ENCODE data around the gene PCSK6.
"Not testable (repeated sequence)": the region's sequence is repeated elsewhere in the genome, so short reads cannot be mapped to it uniquely, and the experiment has no call there.

Gene PCSK6

DNA sequence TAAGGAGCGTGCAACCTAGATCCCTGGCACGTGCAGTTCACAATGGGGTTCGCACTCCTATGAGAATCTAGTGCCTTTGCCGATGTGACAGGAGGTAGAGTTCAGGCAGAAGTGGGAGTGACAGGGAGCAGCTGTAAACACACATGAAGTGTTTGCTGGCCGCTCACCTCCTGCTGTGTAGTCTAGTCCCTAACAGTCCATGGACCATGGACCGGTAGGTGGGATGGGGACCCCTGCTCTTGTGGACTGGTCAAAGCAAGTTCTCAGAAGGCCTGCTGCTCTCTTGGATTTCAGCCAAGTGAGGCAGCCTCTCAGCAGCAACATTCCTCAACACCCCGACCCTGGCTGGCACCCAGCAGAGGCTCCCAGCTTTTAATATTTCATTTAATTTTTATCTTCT lies 136.3 kb downstream of the PCSK6 start:
- DNase-seq: no peak

DNA sequence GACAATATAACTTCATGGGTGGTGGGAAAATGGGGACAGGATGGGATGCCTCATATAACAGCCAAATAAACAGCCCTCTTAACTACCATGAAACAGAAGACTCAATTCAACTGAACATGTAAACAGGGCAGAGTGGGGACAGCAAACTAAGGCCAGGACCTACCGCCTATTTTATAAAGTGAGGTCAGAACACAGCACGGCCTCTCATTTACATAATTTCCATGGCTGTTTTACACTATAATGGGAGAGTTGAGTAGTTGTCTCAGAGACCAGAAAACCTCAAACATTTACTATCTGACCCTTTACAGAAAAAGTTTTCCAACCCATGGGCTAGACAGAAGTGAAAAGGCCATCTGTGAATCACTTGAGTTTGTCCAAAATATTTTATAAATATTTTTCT lies 137.8 kb downstream of the PCSK6 start:
- DNase-seq: no peak

- DNase-seq: no peak
Observed at GRCh38 chr15:101349047-101349951, 140.2 kb downstream of the PCSK6 start.

DNA sequence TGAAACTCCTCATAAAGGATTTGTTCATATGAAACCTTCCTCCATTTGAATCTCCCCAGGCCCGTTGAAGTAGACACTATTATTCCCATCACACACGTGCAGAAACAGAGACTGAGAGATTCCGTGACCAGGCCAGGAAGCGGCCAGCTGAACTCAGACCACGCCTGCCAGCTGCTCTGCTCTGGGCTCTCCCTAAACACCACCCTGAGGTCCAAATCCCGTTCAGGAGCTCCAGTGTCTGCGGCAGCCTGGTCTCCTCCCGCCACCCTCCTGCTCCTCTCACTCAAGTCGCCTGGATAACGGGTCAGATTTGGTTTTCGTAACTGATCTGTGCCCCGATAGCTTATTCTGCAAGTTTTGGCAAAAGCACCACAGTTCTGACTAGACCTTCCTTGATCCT lies 140.9 kb downstream of the PCSK6 start:
- no peak for DNase-seq

- DNase-seq: no peak
Observed at GRCh38 chr15:101348015-101348414, 141.5 kb downstream of the PCSK6 start.

DNA sequence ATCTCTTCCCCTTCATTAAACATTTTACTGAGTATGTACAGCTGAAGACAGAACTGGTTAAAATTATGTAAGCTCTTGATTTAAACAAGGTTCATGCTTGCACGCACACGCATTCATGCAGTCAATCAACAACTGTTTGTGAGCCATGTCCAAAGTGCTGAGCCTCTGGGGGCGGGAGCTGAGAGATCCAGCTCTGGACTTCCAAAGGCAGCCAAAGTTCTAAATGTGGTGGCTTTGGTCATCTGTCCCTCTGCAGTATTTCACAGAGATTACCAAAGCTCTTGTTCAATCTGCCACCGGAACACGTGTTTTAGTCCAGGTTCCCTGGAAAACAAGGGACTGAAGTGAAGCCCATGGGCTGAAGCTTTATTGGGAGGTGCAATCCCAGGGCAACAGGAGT lies 142.1 kb downstream of the PCSK6 start:
- no peak for DNase-seq

DNA sequence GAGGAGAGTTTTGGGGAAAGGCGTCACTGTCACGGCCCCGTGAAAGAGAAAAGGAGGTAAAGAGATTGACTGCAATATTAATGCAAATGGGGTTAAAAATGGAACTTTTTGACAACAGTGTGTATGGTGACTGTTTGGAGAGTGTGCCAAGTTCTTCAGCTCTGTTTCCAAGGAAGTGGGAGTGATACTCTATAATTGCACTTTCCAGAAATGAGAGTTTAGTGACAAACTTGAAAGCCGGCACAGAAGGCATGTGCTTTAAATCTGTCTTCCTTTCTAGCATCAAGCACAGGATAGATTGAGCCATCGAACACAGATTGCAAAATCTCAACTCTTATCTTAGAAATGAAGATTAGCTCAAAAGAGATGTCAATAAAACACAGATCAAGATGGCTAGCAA lies 142.6 kb downstream of the PCSK6 start:
- no peak for DNase-seq

- DNase-seq: no peak
Observed at GRCh38 chr15:101342056-101342455, 147.5 kb downstream of the PCSK6 start.

DNA sequence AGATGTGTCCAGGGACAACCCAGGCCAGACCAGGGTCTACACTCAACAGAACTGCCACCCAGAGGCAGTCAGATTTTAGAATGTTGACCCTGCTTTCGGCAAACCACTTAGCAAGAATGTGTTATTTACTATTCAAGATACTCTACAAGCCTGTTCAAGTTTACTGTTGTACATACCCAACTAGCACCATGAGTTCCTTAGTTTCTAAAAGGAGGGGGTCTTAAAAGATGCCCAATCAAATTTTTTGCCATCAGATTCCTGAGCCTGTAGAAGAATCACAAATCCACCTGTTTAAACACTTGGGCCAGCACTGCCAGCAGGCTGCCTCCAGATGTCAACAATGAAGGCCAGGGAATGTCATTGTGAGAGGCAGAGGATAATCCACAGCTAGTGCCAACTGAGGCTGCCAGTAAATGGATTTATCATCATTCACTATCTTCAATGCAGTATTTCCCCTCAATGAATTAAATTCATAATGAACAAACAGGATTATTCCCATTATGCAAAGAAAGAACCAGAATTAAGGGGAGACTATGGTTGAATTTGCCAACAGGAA lies 150.9 kb downstream of the PCSK6 start:
- DNase-seq: no peak

DNA sequence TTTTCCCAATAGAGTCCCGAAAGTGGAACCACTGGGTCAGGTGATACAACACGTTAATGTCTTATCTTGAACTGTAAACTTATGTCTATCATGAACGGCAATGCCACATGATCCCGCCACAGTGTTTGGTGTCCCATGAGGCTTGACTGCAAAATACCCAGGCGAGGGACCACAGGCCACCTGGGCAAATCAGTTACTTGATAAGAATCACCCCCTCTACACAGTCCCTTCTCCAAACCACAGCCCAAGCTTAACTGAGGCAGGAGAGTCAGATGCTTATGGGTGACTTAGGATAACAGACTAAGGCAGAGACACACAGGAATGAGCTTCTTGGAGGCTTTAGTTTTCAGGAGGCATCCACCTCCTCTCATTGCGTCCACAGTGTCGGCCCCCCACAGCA lies 151.5 kb downstream of the PCSK6 start:
- no peak for DNase-seq

- not testable (repeated sequence) for DNase-seq
Observed at GRCh38 chr15:101333907-101334789, 155.4 kb downstream of the PCSK6 start.

DNA sequence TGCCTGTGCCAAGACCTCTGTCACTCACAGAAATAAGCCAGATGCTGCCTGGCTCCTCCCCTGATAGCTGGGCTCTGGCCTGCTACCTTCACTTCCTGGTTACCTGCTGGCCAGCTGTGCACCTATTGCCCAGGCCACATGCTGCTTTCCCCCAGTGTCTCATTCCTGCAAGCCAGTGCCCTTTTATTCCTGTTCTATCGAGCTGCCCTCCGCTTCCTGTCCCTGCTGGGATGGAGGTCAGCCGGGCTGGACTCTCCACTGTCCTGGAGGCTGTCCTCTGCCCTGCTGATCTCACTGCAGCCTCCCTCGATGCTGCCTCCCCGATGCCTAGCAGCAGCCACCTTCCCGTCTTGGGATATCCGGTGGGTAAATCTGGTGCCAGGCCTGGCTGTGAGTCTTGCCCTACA lies 157.4 kb downstream of the PCSK6 start:
- DNase-seq: no peak

DNA sequence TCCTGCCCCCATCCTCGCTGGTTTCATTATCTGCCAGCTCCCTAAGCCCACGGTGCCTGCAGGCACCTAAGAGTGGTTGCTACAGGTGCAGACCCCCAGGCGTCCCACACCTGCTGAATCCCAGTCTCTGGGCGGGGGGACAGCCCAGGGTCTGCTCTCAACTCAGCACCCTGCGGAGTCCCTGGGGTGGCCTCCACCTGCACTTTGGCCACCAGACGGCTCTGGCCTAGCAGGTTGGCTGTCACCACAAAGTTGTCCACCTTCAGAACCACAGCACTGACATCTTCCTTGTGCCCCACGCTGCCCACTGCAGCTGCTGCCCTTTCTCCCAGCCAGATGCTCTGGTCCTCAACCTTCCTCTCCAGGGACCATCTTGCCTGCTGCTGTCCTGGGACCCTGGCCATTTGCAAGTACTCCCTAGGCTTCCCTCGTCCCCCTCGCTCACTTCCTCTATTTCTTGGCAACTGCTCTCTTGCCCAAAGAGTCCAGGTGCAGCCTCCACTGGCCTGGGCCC lies 159.6 kb downstream of the PCSK6 start:
- no peak for DNase-seq

GRCh38 chr15:101329309-101329863 lies 160.1 kb downstream of the PCSK6 start:
- no peak for DNase-seq

DNA sequence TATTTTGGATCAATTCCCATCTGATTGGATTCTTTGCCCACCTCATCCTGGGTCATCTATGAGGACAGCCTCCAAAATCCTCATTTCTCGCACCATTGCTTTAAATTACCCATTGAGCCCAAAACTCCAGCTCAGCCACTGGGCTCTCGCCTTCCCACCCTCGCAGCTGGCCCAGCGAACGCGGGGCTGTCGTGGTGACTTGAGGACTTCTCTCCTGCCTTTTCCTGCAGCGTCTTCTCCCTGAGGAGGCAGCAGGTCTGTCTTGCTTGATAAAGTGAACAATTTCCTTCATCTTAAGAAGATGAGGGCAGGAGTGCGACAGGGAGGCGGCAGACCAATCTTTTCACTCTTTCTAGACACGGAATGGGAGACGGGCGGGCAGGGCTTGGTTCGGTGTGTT lies 161.5 kb downstream of the PCSK6 start:
- no peak for DNase-seq

DNA sequence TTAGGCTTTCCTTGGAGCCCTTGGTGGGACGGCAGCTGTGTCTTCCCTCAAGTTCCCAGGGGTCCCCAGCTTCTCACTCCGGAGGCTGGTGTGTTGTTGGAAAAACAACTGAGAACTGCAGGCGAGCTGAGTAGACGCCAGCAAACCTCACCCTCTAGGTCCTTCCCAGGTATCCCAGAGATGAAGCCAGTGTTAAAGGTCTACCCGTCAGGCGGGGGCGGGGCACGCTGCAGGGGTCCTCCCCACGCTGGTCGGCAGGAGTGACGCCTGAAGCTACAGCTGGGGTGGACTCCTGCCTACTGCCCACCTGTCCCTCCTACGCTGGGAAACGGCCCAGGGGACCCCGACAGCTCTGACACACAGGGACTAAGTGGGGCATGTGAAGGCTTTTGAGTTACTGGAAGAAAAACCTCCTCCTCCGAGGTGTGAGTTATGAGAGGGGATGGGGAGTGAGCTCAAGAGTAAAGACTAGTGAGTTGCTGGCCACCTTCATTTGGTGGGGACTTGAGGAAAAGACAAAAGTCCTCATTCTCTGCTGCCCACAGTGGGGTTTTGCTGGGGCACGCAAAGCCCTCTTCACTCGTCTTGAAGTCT lies 162.3 kb downstream of the PCSK6 start:
- DNase-seq: no peak

- DNase-seq: no peak
Observed at GRCh38 chr15:101326462-101327146, 162.9 kb downstream of the PCSK6 start.

GRCh38 chr15:101326026-101326315 lies 163.5 kb downstream of the PCSK6 start:
- DNase-seq: no peak

DNA sequence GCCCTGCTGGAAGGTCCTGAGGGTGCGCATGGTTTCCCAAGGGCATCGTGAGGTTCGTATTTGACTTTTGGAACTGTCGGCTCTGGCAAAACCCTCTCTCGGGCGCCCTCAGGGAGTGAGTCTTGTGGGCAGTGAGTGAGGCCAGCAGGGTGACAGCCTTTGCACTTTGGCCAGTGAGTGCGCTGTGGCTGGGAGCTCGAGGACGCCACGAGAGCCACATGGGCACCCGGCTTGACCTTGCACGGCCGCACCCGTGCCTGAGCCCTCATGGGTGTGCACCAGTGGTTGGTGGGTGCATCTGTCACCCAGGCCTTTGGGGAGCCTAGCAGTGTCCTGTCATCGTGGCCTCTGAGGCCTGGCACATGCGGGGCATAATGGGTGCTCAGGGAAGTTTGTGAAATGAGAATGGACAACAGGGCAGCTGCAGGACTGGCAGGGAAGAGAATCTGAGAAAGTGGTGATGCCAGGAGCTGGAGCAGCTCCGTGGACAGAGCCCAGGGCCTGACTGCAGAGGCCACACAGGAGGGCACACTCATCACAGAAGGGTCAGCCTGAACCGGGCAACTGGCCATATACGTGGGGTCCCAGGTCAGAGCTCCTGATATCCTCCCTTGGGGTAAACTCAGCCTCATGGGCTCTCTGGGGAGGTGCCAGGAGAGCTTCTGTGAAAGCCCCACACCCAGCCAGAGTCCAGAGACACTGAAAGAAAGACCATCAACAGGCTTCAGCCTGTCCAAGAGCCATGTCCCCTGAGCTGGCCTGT lies 164.1 kb downstream of the PCSK6 start:
- no peak for DNase-seq

DNA sequence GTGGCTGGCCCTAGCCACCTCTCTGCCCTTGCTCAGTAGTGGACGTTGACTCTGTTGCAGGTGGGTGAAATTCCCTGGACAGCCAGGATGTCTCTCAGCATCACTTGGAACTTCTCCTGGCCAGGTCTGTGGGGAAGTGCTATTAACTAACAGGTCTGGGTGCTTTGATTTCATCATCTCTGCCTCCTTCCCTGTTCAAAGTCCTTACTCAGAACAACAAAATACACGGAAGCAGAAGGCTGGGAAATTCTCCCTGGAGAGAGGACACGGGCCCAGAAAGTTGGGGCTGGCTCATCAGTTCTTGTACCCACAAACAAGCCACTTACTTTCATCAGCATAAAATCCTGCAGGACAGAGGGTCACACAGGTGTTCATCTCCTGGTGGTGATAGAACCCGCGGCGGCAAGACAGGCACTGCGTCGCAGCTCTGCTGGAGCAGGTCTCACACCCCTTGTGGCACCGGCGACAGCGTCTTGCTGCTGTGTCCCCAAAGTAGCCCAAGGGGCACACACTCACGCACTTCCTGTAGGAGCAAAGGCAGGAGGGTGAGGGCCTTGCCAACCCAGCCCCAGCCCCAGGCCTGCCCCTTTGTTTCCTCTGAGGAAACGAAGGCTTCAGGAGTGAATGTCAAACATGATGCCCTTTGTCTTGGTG lies 164.9 kb downstream of the PCSK6 start:
- no peak for DNase-seq
